Measurements from ENCODE around the gene FAM78A.
"Not testable (repeated sequence)": the region's sequence is repeated elsewhere in the genome, so short reads cannot be mapped to it uniquely, and the experiment has no call there.

Gene FAM78A

DNA sequence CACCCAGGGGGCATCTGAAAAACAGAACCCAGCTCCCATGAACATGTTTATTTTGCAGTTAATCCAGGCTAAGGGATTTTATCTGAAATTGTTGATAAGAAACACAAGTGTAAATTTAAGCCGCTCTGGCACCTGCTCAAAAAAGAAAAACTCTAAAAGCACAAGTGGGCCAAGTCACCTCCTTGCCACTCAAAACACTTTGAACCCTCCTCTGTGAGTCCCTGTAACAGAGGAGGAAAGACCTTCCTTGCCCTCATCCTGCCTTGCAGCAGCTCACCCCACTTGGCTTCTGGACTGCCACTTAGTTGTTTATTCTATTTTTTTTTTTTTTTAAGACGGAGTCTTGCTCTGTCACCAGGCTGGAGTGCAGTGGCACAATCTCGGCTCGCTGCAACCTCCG is 39.5 kb downstream of the FAM78A start:
- no peak for DNase-seq

DNA sequence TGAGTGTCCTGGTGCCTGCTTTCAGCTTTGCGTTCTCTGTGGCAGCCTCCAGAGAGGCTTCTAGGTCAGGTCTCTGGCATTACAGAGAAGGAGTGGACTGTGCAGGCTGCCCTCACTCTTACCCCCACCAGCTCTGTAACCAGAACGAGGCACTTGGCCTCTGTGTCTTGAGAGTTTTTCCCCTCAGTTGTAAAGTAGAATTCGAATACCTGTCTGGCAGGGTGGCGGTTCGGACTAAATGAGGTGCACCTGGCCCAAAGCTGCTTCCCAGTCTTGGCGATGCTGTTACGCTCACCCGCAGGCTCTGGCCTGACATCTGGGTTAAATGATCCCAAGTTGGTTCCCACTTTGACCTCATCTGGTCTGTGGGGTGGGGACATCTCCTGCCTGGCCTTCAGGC is 40.1 kb downstream of the FAM78A start:
- no peak for DNase-seq

DNA sequence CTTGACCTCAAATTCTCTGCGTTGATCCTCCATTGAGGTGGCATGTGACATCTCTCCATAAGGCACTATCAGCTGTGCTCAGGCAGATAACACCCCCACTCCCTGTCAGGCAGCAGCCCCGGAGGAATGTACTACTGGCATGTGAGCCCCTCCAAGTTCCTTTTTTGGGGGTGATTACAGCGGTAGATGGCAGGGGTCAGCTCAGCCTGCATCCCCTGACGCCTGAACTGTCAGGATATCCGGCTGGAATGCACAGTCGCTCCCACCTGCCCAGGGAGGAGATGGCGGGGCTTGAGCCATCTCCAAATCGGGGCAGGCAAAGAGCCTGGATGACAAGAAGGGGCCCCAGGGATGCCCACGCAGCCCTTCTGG is 40.8 kb downstream of the FAM78A start:
- no peak for DNase-seq

DNA sequence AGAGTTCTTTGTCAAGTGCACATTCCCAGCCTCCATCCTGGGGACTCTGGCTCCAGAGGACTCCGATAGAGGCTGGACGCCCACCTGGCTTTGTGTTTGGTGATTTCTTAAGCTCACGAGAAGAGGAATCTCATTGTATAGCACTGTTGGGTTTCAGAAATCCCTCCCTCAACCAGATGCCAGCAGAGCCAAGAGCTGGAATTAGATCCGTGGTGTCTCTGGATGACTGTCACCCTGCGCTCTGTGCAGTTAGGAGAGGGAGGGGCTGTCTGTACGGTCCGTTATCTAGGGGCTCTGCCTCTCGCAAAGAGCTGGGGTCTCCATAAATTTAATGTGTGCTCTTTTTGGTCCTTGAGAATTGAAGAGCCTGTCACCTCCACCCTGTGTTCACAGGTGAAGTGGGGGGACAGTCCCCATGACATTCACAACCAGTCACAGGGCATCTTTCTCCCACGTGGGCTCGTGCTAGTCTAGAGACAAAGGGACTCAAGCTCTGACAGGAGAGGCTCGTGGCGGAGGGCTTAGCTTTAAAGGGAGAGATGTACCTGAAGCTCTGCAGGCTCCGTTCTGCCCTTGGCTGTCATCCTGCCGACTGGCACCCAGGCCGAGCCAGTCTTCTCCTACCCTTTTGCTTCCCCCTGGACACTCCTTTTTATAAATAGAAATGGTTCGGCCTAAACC is 41.4 kb downstream of the FAM78A start:
- no peak for DNase-seq

DNA sequence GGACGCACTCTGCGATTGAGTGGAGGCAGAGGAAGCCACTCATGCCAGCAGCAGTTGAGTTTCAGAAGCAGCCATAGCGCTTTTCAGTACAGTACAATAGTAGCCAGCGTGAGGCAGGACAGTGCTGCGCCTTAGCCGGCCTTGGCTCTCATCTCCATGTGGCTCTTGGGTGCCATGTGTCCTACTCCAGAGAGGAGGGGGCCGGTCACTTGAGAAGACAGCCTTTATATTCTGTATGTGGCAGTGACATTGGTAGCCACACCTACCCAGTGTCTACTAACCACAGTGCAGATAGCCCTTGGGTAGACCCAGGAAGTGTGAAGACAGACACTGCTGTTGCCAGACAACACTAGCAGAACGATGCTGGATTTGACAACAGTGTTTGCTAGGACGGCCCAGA is 42.3 kb downstream of the FAM78A start:
- DNase-seq = no peak

DNA sequence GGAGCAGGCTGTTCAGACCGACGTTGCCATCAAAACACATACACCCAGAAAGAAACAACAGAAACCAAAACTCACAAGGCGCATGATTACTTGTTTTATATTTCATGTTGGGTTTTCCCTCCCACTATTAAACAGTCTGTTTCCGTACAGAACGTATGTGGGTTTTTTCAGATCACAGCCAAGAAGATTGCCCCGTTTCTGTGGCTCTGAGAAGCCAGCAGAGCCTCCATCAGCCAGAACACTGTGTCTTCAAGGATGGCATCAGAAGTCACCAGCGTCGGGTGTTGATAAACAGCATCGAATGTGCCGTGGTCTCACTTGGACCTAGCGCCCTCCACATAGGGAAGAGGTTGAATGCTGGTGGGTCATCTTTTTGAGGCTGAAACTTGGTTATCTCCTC is 42.8 kb downstream of the FAM78A start:
- no peak for DNase-seq

DNA sequence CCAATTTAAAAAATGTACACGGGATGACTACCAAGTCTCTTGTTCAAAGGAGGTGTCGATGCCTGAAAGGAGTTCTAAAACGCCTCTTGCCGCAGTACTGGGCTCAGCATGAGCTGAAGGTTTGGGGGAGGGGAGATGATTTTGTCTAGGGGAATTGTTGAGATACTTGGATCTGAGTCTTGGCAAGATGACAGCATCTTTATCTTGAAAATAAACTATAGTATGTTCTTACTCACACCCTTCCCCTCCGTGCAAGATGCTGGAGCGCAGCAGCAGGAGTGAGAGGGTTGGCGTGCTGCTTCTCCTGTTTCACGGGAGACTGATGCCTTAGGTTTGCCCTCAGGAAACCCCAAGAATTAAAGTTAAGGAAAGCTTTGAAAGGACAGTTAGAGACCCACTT is 47.3 kb downstream of the FAM78A start:
- DNase-seq = peak; percentile 71

DNA sequence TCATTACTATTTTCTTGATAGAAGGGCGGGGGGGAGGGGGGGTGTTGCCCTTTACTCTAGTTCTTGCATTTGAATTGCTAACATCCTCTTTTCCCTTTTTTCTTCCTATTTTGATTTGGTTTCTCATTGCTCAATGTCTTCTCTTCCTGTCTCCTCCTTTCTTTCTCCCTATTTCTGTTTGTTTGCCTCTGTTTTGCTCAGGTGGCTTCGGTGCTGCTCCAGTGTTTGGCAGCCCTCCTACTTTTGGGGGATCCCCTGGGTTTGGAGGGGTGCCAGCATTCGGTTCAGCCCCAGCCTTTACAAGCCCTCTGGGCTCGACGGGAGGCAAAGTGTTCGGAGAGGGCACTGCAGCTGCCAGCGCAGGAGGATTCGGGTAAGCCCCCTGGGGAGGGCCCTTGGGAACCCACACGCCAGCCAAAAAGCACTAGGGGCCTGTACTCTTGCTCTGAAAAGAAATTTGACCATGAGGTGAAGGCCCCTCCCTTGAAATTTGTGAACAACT is 48.3 kb downstream of the FAM78A start:
- DNase-seq = no peak

DNA sequence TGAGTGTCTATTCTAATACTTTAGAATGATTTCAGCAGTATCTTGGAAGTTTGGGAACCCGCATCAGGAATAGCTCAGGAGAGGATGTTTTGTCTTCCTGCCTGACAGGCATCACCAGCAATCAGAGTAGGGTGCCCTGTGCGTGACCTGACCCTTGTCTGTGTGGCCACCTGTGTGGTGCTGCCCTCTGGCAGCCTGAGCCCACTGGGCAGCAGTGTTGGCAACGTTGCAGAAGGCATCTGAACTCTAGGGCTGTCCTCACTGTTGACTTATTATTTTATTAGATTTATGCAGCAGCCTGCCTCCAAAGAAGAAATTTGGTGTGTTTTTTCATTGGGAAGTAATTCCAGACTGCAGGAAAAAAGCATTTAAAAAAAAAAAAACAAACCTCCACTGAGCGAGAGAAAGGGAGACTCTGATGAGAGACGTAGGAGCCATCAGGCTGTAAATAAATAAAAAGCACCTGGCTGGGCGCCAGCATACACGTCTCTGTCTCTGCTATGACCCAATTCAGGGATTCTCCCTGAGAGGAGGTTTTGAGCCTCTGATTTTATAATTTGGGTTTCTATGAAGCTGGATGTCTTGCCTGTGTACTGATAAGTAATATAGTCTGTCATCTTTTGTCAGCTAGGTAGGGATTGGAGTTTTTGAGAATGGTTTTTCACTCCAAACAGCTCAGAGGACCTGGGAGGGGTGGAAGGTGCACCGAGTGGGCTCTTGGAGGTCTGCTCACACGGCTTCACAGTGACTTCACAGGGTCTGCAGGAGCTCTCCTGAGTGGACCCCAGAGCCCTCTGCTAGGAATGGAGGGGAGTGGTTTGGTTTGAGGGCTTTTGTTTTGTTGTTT is 49.0 kb downstream of the FAM78A start:
- DNase-seq = no peak

DNA sequence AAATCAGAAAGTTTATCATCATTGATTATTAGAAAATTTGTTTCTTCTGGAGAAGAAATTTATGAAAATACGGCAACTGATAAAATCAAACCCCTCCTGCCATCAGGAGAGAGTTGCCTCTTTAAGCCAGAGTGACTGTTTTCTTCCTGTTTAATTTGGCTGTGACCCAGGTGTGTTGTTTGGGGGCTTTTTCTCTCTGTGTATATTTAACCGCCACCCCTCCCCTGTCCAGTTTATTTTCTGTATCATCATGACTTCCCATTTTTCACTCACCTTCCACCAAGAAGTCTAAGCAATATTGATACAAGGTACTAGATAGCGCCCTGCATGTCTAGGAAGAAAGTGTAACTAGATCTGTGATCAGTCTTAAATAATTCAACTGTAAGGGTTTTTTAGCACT is 50.1 kb downstream of the FAM78A start:
- no peak for DNase-seq

DNA sequence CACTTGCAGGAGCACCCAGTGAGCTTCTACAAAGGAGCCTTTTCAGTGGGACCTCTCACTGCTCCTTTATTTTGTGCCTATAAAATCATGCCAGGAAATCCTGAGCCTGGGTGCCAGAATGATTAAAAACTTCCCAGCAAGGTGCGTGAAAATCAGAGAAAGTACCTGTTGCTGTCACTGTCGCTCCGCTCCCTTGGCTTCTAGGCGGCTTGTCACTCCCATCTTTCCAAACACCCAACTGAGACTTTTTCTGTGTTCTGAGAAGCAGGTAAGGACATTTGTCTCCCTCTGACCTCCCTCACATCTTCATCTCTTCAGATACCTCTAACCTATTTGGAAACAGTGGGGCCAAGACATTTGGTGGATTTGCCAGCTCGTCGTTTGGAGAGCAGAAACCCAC is 53.9 kb downstream of the FAM78A start:
- DNase-seq = no peak

DNA sequence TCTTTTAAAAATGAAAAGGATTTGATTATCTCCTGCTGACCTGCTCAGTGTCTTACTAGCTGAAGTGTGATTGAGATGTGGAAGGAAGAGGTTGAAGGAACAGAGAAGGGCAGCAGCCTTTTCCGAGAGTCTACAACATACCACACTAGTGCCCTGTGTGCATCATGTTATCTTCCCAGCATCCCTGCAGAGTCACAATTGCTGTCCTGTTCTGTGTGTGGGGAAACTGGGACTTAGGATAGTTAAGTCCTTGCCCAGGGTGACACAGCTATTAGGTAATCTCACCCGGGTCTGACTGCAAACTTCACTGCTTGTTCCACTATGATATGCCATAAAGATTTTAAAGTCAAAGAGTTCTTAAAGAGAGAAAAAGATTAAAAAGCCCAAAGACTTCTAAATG is 55.8 kb downstream of the FAM78A start:
- no peak for DNase-seq

DNA sequence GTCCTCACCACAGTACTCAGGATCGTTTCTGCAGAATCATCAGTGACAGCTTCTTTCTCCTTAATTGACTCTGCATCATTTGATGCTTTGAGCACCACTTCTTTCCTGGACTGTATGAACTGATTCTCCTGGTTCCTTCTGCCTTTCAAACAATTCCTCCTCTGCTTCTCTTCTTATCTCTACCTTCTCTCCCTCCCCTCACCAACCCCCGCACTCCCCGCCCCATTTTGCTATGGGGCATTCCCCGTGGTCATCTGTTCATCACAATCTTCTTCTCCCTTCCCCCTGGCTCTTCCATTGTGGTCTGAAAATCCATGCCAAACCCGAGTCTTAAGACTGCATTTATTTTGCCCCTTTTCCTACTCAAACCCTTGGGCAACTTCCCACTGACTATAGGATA is 57.9 kb downstream of the FAM78A start:
- no peak for DNase-seq

DNA sequence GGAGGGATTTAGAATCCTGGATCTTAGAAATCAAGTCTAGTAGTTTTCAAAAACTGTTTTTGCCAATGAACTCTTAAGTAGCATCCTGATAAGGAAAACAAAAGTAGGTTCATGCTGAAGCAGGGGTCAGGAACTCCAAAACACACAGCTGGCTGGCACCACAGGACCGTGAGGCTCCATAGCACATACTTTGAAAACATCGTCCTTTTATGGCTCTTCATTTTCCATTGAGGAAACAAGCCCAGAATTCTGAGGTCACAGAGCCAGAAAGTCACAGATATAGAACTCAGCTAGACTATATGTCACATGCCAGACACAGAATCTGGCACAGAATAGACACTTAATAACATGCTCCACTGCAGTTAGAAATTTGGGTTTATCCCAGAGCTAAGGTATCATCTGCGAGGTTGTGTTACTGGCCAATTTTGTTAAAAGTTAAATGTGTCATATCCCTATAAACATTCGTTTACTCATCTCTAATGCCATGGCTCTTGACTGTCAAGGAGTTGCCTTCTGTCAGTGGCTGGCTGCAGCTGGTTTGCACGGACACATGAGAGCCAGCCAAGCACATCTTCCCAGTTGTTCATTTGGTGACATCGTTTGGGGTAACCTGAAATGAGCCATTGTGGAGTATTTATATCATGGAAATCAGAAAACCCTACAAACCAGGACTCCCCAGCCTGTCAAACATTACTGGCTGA is 58.8 kb downstream of the FAM78A start:
- DNase-seq = no peak

DNA sequence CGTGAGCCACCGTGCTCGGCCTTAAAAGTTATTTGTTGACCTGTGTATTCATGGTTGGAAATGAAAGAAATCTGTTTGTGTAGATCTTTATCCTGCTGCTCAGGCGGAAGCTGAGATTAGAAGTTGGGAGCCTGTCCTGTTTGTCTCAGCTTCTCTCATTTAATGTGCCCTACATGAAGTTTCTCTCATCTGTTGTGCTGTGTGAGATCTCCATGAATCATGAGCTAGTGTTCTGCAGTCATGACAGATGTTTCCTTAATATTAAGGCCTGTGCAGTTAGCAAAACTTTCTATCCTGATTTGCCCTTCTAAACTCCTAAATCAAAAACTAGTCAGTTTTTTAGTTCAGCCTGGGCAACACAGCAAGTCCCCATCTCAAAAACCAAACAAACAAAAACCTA is 59.5 kb downstream of the FAM78A start:
- DNase-seq = no peak

DNA sequence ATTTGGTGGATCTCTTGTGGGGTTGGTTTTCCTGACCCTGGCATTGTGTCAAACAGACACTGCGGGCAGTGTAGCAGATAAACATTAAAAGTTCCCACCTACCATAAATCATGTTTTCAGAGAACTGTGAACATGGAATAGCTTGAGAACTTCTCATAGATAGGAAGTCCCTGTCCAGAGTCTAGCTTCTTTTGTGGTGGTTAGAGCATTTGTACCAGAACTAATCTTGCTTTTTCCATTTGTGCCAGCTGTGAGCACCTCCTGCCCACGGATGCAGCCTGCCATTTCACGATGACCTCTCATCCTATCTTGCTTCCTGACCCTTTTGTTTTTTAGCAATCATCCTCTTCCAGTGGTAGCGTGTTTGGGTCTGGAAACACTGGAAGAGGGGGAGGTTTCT is 61.4 kb downstream of the FAM78A start:
- DNase-seq = no peak

DNA sequence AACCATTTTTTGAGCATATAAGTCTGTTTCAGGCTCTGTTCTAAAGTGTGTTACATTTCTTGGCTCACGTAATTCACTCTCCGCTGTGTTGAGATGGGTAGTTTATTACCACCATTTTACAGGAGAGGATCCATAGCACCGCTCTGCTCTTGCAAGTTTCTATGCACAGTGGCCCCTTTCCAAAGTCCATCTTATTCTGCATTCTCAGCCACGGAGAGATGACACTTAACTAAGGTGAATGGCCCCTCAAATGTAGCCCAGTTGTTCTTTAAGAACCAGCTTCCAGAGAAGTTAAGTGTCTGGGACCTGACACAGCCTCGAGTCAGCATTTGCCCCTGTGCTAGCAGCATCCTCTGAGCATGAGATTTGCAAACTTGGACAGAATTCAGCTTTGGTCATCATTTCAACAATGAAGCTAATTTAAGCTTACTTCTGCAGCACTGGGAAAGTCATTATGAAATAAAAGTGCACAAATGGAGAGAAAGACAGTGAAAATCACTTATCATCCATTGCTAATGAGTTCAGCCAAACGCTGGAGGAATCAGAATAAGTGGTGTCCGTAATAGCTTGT is 61.9 kb downstream of the FAM78A start:
- no peak for DNase-seq

DNA sequence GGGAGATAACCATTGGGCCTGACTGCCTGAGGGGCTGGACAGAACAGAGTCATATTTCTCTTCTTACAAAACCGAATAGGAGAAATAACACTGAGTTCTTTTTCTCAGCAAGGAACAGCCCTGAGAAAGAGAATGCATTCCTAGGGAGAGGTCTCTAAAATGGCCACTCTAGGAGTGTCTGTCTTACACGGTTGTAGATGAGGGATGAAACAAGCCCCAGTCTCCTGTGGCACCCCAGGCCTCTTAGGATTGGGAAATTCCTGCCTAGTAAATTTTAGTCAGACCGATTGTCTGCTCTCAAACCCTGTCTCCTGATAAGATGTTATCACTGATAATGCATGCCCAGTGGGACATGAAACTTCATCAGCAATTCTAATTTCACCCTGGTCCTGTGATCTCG is 64.4 kb downstream of the FAM78A start:
- not testable (repeated sequence) for DNase-seq
